ENCODE results near the gene AHRR. TPM values are rescaled to one million over a fixed set of nuclear protein-coding genes. Genes with fewer than 3 reads are reported as not detected.

The AHRR gene
- total RNA-seq, 120 experiments from 2014 or later: 0.75 to 14.2 (median 4.1) TPM

Other genes starting within 250 kb of the AHRR start
- gene PLEKHG4B, start 229.5 kb upstream of the AHRR start, total RNA-seq: 1 to 10 TPM in 18 of 120 experiments, under 1 TPM in 99, not detected in 3; 0.06 to 2.9 (median 0.47) TPM
- under 1 TPM in 35 of 120 experiments, not detected in 85; 0.24 to 0.82 (median 0.41) TPM for gene LRRC14B, start 130.2 kb upstream of the AHRR start, total RNA-seq
- gene CCDC127, start 103.6 kb upstream of the AHRR start, total RNA-seq: 10 to 100 TPM in 91 of 120 experiments, 1 to 10 TPM in 29; 6.3 to 19.1 (median 11.6) TPM
- gene SDHA, start 103.4 kb upstream of the AHRR start, total RNA-seq: 100 to 1,000 TPM; 112 to 251 (median 177) TPM
- gene PDCD6, start 50.1 kb upstream of the AHRR start, total RNA-seq: 10 to 100 TPM; 62.0 to 99.6 (median 81.7) TPM
- gene EXOC3, start 121.5 kb downstream of the AHRR start, total RNA-seq: 100 to 1,000 TPM in 4 of 120 experiments, 10 to 100 TPM in 116; 50.6 to 107 (median 77.8) TPM
- 1 to 10 TPM in 101 of 120 experiments, under 1 TPM in 19; 0.63 to 2.5 (median 1.4) TPM for gene SLC9A3, start 202.7 kb downstream of the AHRR start, total RNA-seq